HepG2 (cell line): ENCODE data around the gene OR6S1. TPM values are rescaled to one million over a fixed set of nuclear protein-coding genes. Genes with fewer than 3 reads are reported as not detected.

Source experiments
- ATAC-seq: fragments of 200-7000 bp; cut with Tn5 transposase; 3 replicates; pipeline ENCODE4 v1.9.1; 2020; ENCODE audit warnings: mild to moderate bottlenecking, moderate library complexity
- BruUV-seq: library from RNA; stranded (reverse); fragments of 400-500 nt; replicated peaks from 2 replicates; lab custom pipeline; 2021; lab: Mats Ljungman, UMichigan
- CTCF ChIA-PET: fragments of 300-600 bp; formaldehyde crosslinking; extraction: SDS; loops from one replicate; lab custom pipeline; 2021; ENCODE audit warnings: low total read pairs, inconsistent platforms, low intra/inter-chr PET ratio; lab: Yijun Ruan, JAX
- POLR2A ChIA-PET: fragments of 350-600 bp; sonication (Branson Sonifier 250); formaldehyde crosslinking; loops from one replicate; lab custom pipeline; 2020; ENCODE audit warnings: antibody characterized with exemption, inconsistent platforms; lab: Yijun Ruan, JAX
- DNase-seq: peaks from one replicate; pipeline ENCODE4 v3.0.0-alpha.2; 2015; ENCODE audit warnings: low spot score
- FAIRE-seq: peaks from 3 replicates; lab custom pipeline; 2011; peaks lifted over from hg19 to GRCh38; lab: Jason Lieb, UNC
- H2AFZ ChIP-seq: one replicate; pipeline ENCODE4 v1.6.1; 2011; ENCODE audit warnings: low read length, inconsistent platforms
- H3K27ac ChIP-seq: fragments of 300-600 bp; 3 replicates; pipeline ENCODE4 v1.8.0; 2011; ENCODE audit warnings: mixed run types, mild to moderate bottlenecking, mixed read lengths, low read length, inconsistent platforms; ENCODE audit not compliant: insufficient read depth; ENCODE audit errors: extremely low read length
- H3K27me3 ChIP-seq, 2 experiments: fragments of 200-600 bp in 1 of 2; 2 replicates in 1 of 2; 3 replicates in 1 of 2; pipeline versions ENCODE4 v1.6.0 to v1.8.0; 2011; ENCODE audit warnings: low read length in 2 of 2, mild to moderate bottlenecking in 2 of 2, moderate library complexity in 2 of 2, inconsistent platforms in 1 of 2; ENCODE audit not compliant: insufficient read depth in 2 of 2, control insufficient read depth in 1 of 2
- H3K36me3 ChIP-seq, 2 experiments: fragments of 200-600 bp in 1 of 2; replicated peaks in 1 of 2; 2 replicates in 1 of 2; 3 replicates in 1 of 2; pipeline versions ENCODE4 v1.5.1 to v1.8.0; 2011; ENCODE audit warnings: low read length in 2 of 2, inconsistent platforms in 1 of 2; ENCODE audit not compliant: insufficient read depth in 2 of 2, control insufficient read depth in 1 of 2
- H3K4me1 ChIP-seq: 2 replicates; pipeline ENCODE4 v1.5.1; 2012; ENCODE audit warnings: low read length, inconsistent platforms; ENCODE audit not compliant: insufficient read depth
- H3K4me2 ChIP-seq: 2 replicates; pipeline ENCODE4 v1.6.0; 2011; ENCODE audit warnings: low read depth, low read length, inconsistent platforms
- H3K4me3 ChIP-seq, 3 experiments: fragments of 200-600 bp in 1 of 3; sonication (generic), shearing (Covaris generic) in 1 of 3; replicated peaks in 1 of 3; 2 replicates each; pipeline ENCODE4 v1.5.1; 2011 to 2016; ENCODE audit warnings: low read length in 3 of 3, inconsistent platforms in 2 of 3, low read depth in 2 of 3, mild to moderate bottlenecking in 2 of 3, control low read depth in 1 of 3, mixed read lengths in 1 of 3; ENCODE audit not compliant: insufficient read depth in 1 of 3
- H3K79me2 ChIP-seq: one replicate; pipeline ENCODE4 v1.6.1; 2011; ENCODE audit warnings: low read length, inconsistent platforms; ENCODE audit not compliant: insufficient read depth
- H3K9ac ChIP-seq: 2 replicates; pipeline ENCODE4 v1.6.0; 2011; ENCODE audit warnings: mild to moderate bottlenecking, low read depth, low read length, inconsistent platforms; ENCODE audit not compliant: insufficient read depth
- H3K9me3 ChIP-seq: 2 replicates; pipeline ENCODE4 v1.5.1; 2012; ENCODE audit warnings: mild to moderate bottlenecking, low read length
- H4K20me1 ChIP-seq: 2 replicates; pipeline ENCODE4 v1.6.0; 2011; ENCODE audit warnings: inconsistent platforms, mild to moderate bottlenecking, low read length, moderate library complexity; ENCODE audit not compliant: insufficient read depth
- AKAP8 ChIP-seq: sonication (generic); formaldehyde crosslinking; IDR thresholded peaks from 2 replicates; pipeline ENCODE4 v1.5.1; 2020; ENCODE audit warnings: mild to moderate bottlenecking, missing genetic modification reagents
- FLYWCH1 ChIP-seq: sonication (generic); formaldehyde crosslinking; IDR thresholded peaks from 2 replicates; pipeline ENCODE4 v1.8.1; 2023; ENCODE audit warnings: mild to moderate bottlenecking, missing genetic modification reagents
- GATAD2A ChIP-seq: IDR thresholded peaks from 2 replicates; pipeline ENCODE4 v1.6.1; 2016
- HOXA9 ChIP-seq: sonication (generic); formaldehyde crosslinking; IDR thresholded peaks from 2 replicates; pipeline ENCODE4 v1.8.1; 2022; ENCODE audit warnings: missing genetic modification reagents, mild to moderate bottlenecking, moderate library complexity, borderline replicate concordance
- MAFK ChIP-seq, 2 experiments: IDR thresholded peaks in 1 of 2; conservative IDR thresholded peaks in 1 of 2; 2 replicates each; pipeline ENCODE4 v1.6.1; 2011; ENCODE audit warnings: improper control_type of control experiment in 2 of 2, low read length in 2 of 2
- MED1 ChIP-seq: sonication (generic); formaldehyde crosslinking; IDR thresholded peaks from 2 replicates; pipeline ENCODE4 v1.4.0; 2020; ENCODE audit warnings: missing genetic modification reagents
- NBN ChIP-seq: fragments of 450-650 bp; conservative IDR thresholded peaks from 2 replicates; pipeline ENCODE4 v1.6.1; 2017
- REST ChIP-seq, 2 experiments: IDR thresholded peaks; 2 replicates each; pipeline ENCODE4 v1.6.1; 2011 to 2012; ENCODE audit warnings: low read length in 2 of 2, borderline replicate concordance in 1 of 2, low read depth in 1 of 2, mild to moderate bottlenecking in 1 of 2, moderate library complexity in 1 of 2
- RFX5 ChIP-seq: IDR thresholded peaks from 2 replicates; pipeline ENCODE4 v1.6.1; 2011; ENCODE audit warnings: low read depth, low read length, improper control_type of control experiment
- SP5 ChIP-seq: IDR thresholded peaks from 2 replicates; pipeline ENCODE4 v1.6.1; 2016; ENCODE audit warnings: low read depth, borderline replicate concordance
- SRF ChIP-seq: IDR thresholded peaks from 2 replicates; pipeline ENCODE4 v1.6.1; 2011; ENCODE audit warnings: mild to moderate bottlenecking, low read depth, low read length, moderate library complexity
- YEATS2 ChIP-seq: sonication (generic); formaldehyde crosslinking; IDR thresholded peaks from 2 replicates; pipeline ENCODE4 v1.4.0; 2020; ENCODE audit warnings: missing genetic modification reagents, borderline replicate concordance
- ZBTB25 ChIP-seq: IDR thresholded peaks from 2 replicates; pipeline ENCODE4 v1.6.1; 2018; ENCODE audit warnings: missing genetic modification reagents
- ZC3H4 ChIP-seq: sonication (generic); formaldehyde crosslinking; IDR thresholded peaks from 2 replicates; pipeline ENCODE4 v1.4.0; 2020; ENCODE audit warnings: missing genetic modification reagents, borderline replicate concordance
- ZNF17 ChIP-seq: sonication (generic); formaldehyde crosslinking; IDR thresholded peaks from 2 replicates; pipeline ENCODE4 v1.5.0; 2020; ENCODE audit warnings: mild to moderate bottlenecking, missing genetic modification reagents
- ZNF232 ChIP-seq: sonication (generic); formaldehyde crosslinking; IDR thresholded peaks from 2 replicates; pipeline ENCODE4 v1.4.0; 2020; ENCODE audit warnings: missing genetic modification reagents, borderline replicate concordance
- ZNF430 ChIP-seq: sonication (generic); formaldehyde crosslinking; IDR thresholded peaks from 2 replicates; pipeline ENCODE4 v1.9.0; 2021; ENCODE audit warnings: mild to moderate bottlenecking, missing genetic modification reagents
- ZNF749 ChIP-seq: sonication (generic); formaldehyde crosslinking; IDR thresholded peaks from 2 replicates; pipeline ENCODE4 v1.8.0; 2022; ENCODE audit warnings: mild to moderate bottlenecking, missing genetic modification reagents, moderate library complexity, borderline replicate concordance
- ZNF792 ChIP-seq: IDR thresholded peaks from 2 replicates; pipeline ENCODE4 v1.6.1; 2016
- WGBS: methylation state at CpG from one replicate; pipeline ENCODE4 v1.1.6; 2017; ENCODE audit warnings: low lambda C conversion rate; 5-methylcytosine and 5-hydroxymethylcytosine counted together
- in situ Hi-C: cut with HindIII; loops from 2 replicates; pipeline ENCODE4 v1.10.0; 2017; ENCODE audit warnings: low pct_unique_long_range_greater_than_20kb; ENCODE audit not compliant: extremely low pct_ligation_motif_present
- intact Hi-C: fragments of 100-400 bp; cut with micrococcal nuclease; formaldehyde crosslinking; loops from one replicate; pipeline ENCODE4 v1.10.0; 2022; ENCODE audit not compliant: unreplicated experiment
- polyA plus RNA-seq, 8 experiments: library from polyadenylated mRNA; depleted of rRNA in 3 of 8; stranded (reverse) in 7 of 8; unstranded in 1 of 8; fragments of >200 nt; fragmentation: Illumina TruSeq in 4 of 8; extraction: Trizol in 4 of 8; gene quantifications; 2 replicates each; pipeline versions ENCODE4 v1.2.1 to v1.2.3, GENCODE V29; 2011 to 2016; ENCODE audit warnings: low read depth in 4 of 8, missing spikeins in 1 of 8, mixed read lengths in 1 of 8; ENCODE audit not compliant: insufficient read depth in 1 of 8
- total RNA-seq, 5 experiments: library from RNA; depleted of rRNA; stranded (reverse); fragments of >200 nt; fragmentation: Illumina TruSeq; extraction: Trizol; gene quantifications; 2 replicates each; pipeline ENCODE4 v1.2.3, GENCODE V29; 2016; ENCODE audit warnings: low read depth in 1 of 5

Gene OR6S1
- total and polyA plus RNA-seq, 2 of the 13 experiments (the other 11 are each of a cell fraction or from before 2014, with no cell fraction given): 0.09 TPM; not detected in 1

GRCh38 chr14:20686386-20687143, 45.1 kb upstream of the OR6S1 start:
- BruUV-seq: no TSS peak
- FAIRE-seq: peak; percentile 91
- peak; percentile 99 for TF ChIP-seq MED1 (CRISPR knock-in tag)
- no peak for TF ChIP-seq ZNF17 (CRISPR knock-in tag)
- no peak for TF ChIP-seq FLYWCH1 (CRISPR knock-in tag)
- peak; percentile 92 for TF ChIP-seq ZC3H4 (CRISPR knock-in tag)
- peak; percentile 72; the same call in 1 of the 2 replicates for TF ChIP-seq ZNF232 (CRISPR knock-in tag)
- peak in 1 of 2 experiments; percentile 88; a peak in 3 of 4 replicates for TF ChIP-seq REST (IDR thresholded peaks at IDR 0.05; ENCODE audit: borderline replicate concordance in 1 of 2, low read depth in 1 of 2, low read length in 2 of 2)
- TF ChIP-seq ZNF430 (CRISPR knock-in tag): 0 out of 2 replicates have a peak, but pooled peaks have one; percentile 57
- TF ChIP-seq NBN: no peak
- TF ChIP-seq RFX5: no peak
- no peak for TF ChIP-seq HOXA9
- TF ChIP-seq SRF: peak; percentile 41; the same call in 1 of the 2 replicates
- peak; percentile 60; the same call in 1 of the 2 replicates for TF ChIP-seq YEATS2
- no peak for TF ChIP-seq ZNF749 (CRISPR knock-in tag)
- TF ChIP-seq ZNF792 (CRISPR knock-in tag): peak; percentile 51; the same call in 1 of the 2 replicates
- peak; percentile 73 to 77 for TF ChIP-seq MAFK (conservative IDR thresholded peaks at IDR 0.05 in 1 of 2, IDR thresholded peaks at IDR 0.05 in 1 of 2; ENCODE audit: low read length in 2 of 2)
- no peak for TF ChIP-seq AKAP8 (CRISPR knock-in tag)
- TF ChIP-seq GATAD2A: peak; percentile 97
- TF ChIP-seq SP5: peak; percentile 61
- TF ChIP-seq ZBTB25 (CRISPR knock-in tag): 0 out of 2 replicates have a peak, but pooled peaks have one; percentile 46

More at GRCh38 chr14:20686386-20687143, 45.1 kb upstream of the OR6S1 start:
- 1% methylated on average over 7 of the region's 7 CpGs for WGBS
- H4K20me1 ChIP-seq: peaks cover 20% of the 10 kb centered on the region
- in situ Hi-C loops: loop anchor here (10.0 kb wide), 1 partner anchor 362 kb away; no protein-coding TSS in a partner anchor
- peak overlapping the region; percentile 97 for H3K27ac ChIP-seq
- H3K9ac ChIP-seq: peak overlapping the region; percentile 95
- peaks cover 0 to 4% of the 10 kb centered on the region in 2 experiments; a peak in 3 of 5 replicates for H3K36me3 ChIP-seq
- peak; percentile 98 for DNase-seq
- peaks cover 0 to 5% of the 10 kb centered on the region in 2 experiments; a peak in 1 of 5 replicates for H3K27me3 ChIP-seq
- intact Hi-C loops: loop anchor here (1.0 to 5.0 kb wide), 5 partner anchors 21 to 353 kb away; partner anchors contain the start of genes CCNB1IP1 and PARP2
- no peak overlapping the region for H2AFZ ChIP-seq
- CTCF ChIA-PET: no interaction called here
- H3K4me1 ChIP-seq: peaks cover 43% of the 10 kb centered on the region
- H3K4me2 ChIP-seq: peak overlapping the region; percentile 96
- POLR2A ChIA-PET: interaction anchor here (0.6 to 8.9 kb wide), 26 partner anchors 8 to 417 kb away, joined by 3 to 141 read pairs (median 6); partner anchors contain the start of genes APEX1, OSGEP, PARP2 and PIP4P1
- no peaks in the 10 kb centered on the region for H3K9me3 ChIP-seq
- H3K4me3 ChIP-seq: peak overlapping the region; percentile 83 to 89 (median 89)
- peaks cover 60% of the 10 kb centered on the region for H3K79me2 ChIP-seq
- ATAC-seq: peak; percentile 2; the same call in 1 of the 3 replicates
